ENCODE results near the gene CACNA1E. TPM values are rescaled to one million over a fixed set of nuclear protein-coding genes. Genes with fewer than 3 reads are reported as not detected.

CACNA1E gene
- total RNA-seq, 1 experiment from 2014 or later, result 0.46 TPM

DNA sequence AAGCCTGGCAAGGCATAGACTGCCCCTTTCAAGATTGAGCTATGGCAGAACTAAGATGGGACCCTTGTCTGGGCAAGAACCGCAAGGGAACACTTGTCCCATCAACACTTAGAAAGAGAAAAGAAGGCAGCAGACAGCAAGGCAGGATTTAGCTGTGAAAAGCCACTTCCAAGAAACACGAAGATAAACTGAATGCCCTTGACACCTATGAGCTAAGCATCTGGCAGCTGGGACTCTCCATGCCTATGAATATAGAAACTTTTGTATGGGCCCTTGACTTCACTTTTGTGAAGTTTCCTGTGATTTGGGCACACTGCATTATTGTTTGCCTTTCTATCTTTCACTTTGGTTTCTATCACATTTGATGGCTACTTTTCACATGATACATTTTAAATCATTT is 24.9 kb upstream of the CACNA1E start:
- Histone ChIP-seq H3K56ac (ENCODE audit: insufficient read length, low read depth, low read length) (no peak overlapping the region), H3K9me3 (ENCODE audit: control insufficient read depth, low read depth, low read length) (peaks cover 4% of the 10 kb centered on the region), H2BK120ac (ENCODE audit: low read depth, low read length, poor library complexity, severe bottlenecking) (no peak overlapping the region), H4K91ac (ENCODE audit: insufficient read length, low read depth, low read length) (no peak overlapping the region), H4K8ac (replicated peaks; ENCODE audit: insufficient read length, low read depth, low read length) (no peak overlapping the region), H2BK12ac (ENCODE audit: insufficient read length, low read depth, low read length) (no peak overlapping the region), H4K5ac (ENCODE audit: insufficient read length, low read depth, low read length) (no peak overlapping the region), H3K79me1 (ENCODE audit: insufficient read depth, low read depth, low read length, poor library complexity, severe bottlenecking) (no peaks in the 10 kb centered on the region), H3T11ph (ENCODE audit: low read length) (no peak overlapping the region), H3K27ac (ENCODE audit: insufficient read length, low read depth, low read length) (no peak overlapping the region), H3K18ac (ENCODE audit: insufficient read length, low read depth, low read length) (no peak overlapping the region), H3K14ac (ENCODE audit: insufficient read depth, low read length) (no peak overlapping the region), H2BK15ac (ENCODE audit: low read depth, low read length) (no peak overlapping the region), H3K79me2 (ENCODE audit: insufficient read depth, low read length) (no peaks in the 10 kb centered on the region), H3K23ac (ENCODE audit: insufficient read length, low read depth, low read length) (no peak overlapping the region), H2BK20ac (ENCODE audit: low read depth, low read length, poor library complexity, severe bottlenecking) (no peak overlapping the region), H3K4me2 (ENCODE audit: insufficient read depth, insufficient read length, low read length) (no peak overlapping the region), H2AK5ac (ENCODE audit: insufficient read length, low read length) (no peak overlapping the region), H3K23me2 (ENCODE audit: insufficient read length, low read depth, low read length, poor library complexity, severe bottlenecking) (no peaks in the 10 kb centered on the region), H4K20me1 (ENCODE audit: control insufficient read depth, insufficient read depth, insufficient read length) (no peaks in the 10 kb centered on the region), H2AFZ (ENCODE audit: low read length) (no peak overlapping the region), H3K27me3 (ENCODE audit: insufficient read depth, low read length) (no peaks in the 10 kb centered on the region), H3K9ac (ENCODE audit: extremely low read depth, insufficient read length, low read length) (no peak overlapping the region), H2BK5ac (ENCODE audit: insufficient read length, low read length) (no peak overlapping the region), H3K4ac (ENCODE audit: low read depth, low read length) (no peak overlapping the region), H3K4me1 (ENCODE audit: insufficient read depth, low read length) (no peaks in the 10 kb centered on the region)
- TF ChIP-seq CTCF (conservative IDR thresholded peaks at IDR 0.05), result no peak
- Mint-ChIP-seq H3K4me3 (no peak overlapping the region), H3K27ac (peak overlapping the region in 1 of 3 experiments; percentile 43; a peak in 1 of 7 replicates), H3K36me3 (ENCODE audit: insufficient read depth in 1 of 3, low read depth in 3 of 3) (peaks cover 0 to 2% (median 0%) of the 10 kb centered on the region in 3 experiments; a peak in 2 of 7 replicates), H3K9me3 (peaks cover 5 to 8% of the 10 kb centered on the region in 2 experiments; a peak in 2 of 5 replicates), H3K27me3 (ENCODE audit: low read depth) (peaks cover 6% of the 10 kb centered on the region), H3K4me1 (no peaks in the 10 kb centered on the region)
- WGBS (ENCODE audit: extremely low coverage, insufficient read length, low lambda C conversion rate), result no CpG with 5 or more reads among the region's 2 CpGs
- no peak for DNase-seq
